ENCODE results near the gene ZNRF3. TPM values are rescaled to one million over a fixed set of nuclear protein-coding genes. Genes with fewer than 3 reads are reported as not detected.

ZNRF3 gene
- polyA plus RNA-seq, 1 donor from 2014 or later, result 2.9 TPM

DNA sequence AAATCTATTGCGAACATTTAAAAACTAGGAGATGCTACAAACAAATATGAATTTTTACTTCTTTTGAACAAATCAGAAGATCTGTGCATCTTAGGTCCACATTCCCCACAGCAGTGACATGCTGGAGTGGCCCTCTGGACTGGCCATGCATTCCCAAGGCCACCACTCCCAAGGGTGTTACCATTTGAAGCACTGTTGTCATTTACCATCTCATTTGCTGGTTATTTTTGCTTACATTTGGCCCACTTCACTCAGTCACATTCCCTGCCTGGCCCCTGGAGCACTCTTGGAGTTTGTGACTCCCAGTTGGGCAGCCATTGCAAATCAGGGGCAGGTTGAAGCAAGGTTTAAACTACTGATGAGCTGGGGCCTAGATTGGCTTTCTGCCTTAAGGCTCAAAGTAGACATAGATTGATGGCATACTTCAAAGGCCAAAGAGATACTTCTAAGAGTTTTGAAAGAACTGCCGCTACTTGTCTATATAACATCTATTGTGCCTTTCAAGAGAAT lies 8.5 kb upstream of the ZNRF3 start:
- no peaks in the 10 kb centered on the region for H3K36me3 ChIP-seq (ENCODE audit: insufficient read depth, low read length)
- no peaks in the 10 kb centered on the region for H4K20me1 ChIP-seq (ENCODE audit: insufficient read depth)
- no peak overlapping the region for H3K9ac ChIP-seq (ENCODE audit: low read length)
- no peaks in the 10 kb centered on the region for H3K9me2 ChIP-seq (ENCODE audit: insufficient read depth, low read length)
- no peaks in the 10 kb centered on the region for H3K79me2 ChIP-seq (replicated peaks; ENCODE audit: insufficient read depth, low read length)
- H3K9me3 ChIP-seq (ENCODE audit: low read length), result no peaks in the 10 kb centered on the region
- H3F3A ChIP-seq (ENCODE audit: insufficient read depth, low read length, poor library complexity, severe bottlenecking), result no peaks in the 10 kb centered on the region
- H3K27ac ChIP-seq (ENCODE audit: low read length), result no peak overlapping the region
- no peaks in the 10 kb centered on the region for H3K27me3 ChIP-seq (ENCODE audit: insufficient read depth, low read depth, low read length)
- no peak overlapping the region for H2AFZ ChIP-seq (ENCODE audit: low read depth, low read length)
- H3K4me3 ChIP-seq (ENCODE audit: low read length), result no peak overlapping the region
- no peak overlapping the region for H3K4me2 ChIP-seq (ENCODE audit: low read length)
- TF ChIP-seq MXI1 (conservative IDR thresholded peaks at IDR 0.05; ENCODE audit: poor library complexity, severe bottlenecking) (no peak), POLR2AphosphoS5 (IDR thresholded peaks at IDR 0.05) (no peak), EZH2 (IDR thresholded peaks at IDR 0.05; ENCODE audit: borderline replicate concordance, insufficient read depth, low read length, poor library complexity, severe bottlenecking) (no peak), RAD21 (conservative IDR thresholded peaks at IDR 0.05) (no peak), SMC3 (conservative IDR thresholded peaks at IDR 0.05; ENCODE audit: poor library complexity) (no peak), TAF1 (IDR thresholded peaks at IDR 0.05; ENCODE audit: low read depth) (no peak), EP300 (conservative IDR thresholded peaks at IDR 0.05; ENCODE audit: poor library complexity, severe bottlenecking) (no peak)
- TF ChIP-seq, protein P1, sequence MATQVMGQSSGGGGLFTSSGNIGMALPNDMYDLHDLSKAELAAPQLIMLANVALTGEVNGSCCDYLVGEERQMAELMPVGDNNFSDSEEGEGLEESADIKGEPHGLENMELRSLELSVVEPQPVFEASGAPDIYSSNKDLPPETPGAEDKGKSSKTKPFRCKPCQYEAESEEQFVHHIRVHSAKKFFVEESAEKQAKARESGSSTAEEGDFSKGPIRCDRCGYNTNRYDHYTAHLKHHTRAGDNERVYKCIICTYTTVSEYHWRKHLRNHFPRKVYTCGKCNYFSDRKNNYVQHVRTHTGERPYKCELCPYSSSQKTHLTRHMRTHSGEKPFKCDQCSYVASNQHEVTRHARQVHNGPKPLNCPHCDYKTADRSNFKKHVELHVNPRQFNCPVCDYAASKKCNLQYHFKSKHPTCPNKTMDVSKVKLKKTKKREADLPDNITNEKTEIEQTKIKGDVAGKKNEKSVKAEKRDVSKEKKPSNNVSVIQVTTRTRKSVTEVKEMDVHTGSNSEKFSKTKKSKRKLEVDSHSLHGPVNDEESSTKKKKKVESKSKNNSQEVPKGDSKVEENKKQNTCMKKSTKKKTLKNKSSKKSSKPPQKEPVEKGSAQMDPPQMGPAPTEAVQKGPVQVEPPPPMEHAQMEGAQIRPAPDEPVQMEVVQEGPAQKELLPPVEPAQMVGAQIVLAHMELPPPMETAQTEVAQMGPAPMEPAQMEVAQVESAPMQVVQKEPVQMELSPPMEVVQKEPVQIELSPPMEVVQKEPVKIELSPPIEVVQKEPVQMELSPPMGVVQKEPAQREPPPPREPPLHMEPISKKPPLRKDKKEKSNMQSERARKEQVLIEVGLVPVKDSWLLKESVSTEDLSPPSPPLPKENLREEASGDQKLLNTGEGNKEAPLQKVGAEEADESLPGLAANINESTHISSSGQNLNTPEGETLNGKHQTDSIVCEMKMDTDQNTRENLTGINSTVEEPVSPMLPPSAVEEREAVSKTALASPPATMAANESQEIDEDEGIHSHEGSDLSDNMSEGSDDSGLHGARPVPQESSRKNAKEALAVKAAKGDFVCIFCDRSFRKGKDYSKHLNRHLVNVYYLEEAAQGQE (IDR thresholded peaks at IDR 0.05; ENCODE audit: borderline replicate concordance), result no peak
- TF ChIP-seq, protein P2, sequence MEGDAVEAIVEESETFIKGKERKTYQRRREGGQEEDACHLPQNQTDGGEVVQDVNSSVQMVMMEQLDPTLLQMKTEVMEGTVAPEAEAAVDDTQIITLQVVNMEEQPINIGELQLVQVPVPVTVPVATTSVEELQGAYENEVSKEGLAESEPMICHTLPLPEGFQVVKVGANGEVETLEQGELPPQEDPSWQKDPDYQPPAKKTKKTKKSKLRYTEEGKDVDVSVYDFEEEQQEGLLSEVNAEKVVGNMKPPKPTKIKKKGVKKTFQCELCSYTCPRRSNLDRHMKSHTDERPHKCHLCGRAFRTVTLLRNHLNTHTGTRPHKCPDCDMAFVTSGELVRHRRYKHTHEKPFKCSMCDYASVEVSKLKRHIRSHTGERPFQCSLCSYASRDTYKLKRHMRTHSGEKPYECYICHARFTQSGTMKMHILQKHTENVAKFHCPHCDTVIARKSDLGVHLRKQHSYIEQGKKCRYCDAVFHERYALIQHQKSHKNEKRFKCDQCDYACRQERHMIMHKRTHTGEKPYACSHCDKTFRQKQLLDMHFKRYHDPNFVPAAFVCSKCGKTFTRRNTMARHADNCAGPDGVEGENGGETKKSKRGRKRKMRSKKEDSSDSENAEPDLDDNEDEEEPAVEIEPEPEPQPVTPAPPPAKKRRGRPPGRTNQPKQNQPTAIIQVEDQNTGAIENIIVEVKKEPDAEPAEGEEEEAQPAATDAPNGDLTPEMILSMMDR (IDR thresholded peaks at IDR 0.05; ENCODE audit: poor library complexity, severe bottlenecking), result no peak

DNA sequence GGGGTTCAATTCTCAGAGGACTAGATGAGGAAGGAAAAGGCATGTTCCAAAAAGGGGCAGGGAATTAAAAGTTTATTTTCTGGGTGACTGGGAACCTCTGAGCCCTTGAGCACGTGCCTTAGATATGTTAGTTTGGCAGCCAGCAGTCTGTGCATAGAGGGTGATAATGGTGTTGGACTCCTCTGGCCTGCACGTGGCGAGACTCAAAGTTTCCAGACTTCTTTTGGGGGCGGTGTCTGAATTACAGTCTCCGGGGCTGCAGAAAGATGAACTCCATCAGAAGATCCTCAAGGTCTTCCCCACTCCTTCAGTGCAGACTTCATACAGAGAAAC lies 861 bp upstream of the ZNRF3 start:
- H3K36me3 ChIP-seq (ENCODE audit: insufficient read depth, low read length), result no peaks in the 10 kb centered on the region
- no peaks in the 10 kb centered on the region for H3K9me3 ChIP-seq (ENCODE audit: low read length)
- no peaks in the 10 kb centered on the region for H3K27me3 ChIP-seq (ENCODE audit: insufficient read depth, low read depth, low read length)
- TF ChIP-seq, protein P1 (IDR thresholded peaks at IDR 0.05; ENCODE audit: borderline replicate concordance), result no peak
- TF ChIP-seq EZH2 (IDR thresholded peaks at IDR 0.05; ENCODE audit: borderline replicate concordance, insufficient read depth, low read length, poor library complexity, severe bottlenecking) (no peak), POLR2AphosphoS5 (IDR thresholded peaks at IDR 0.05) (no peak), MXI1 (conservative IDR thresholded peaks at IDR 0.05; ENCODE audit: poor library complexity, severe bottlenecking) (peak; percentile 15), EP300 (conservative IDR thresholded peaks at IDR 0.05; ENCODE audit: poor library complexity, severe bottlenecking) (no peak), RAD21 (conservative IDR thresholded peaks at IDR 0.05) (no peak)
- TF ChIP-seq, protein P2 (IDR thresholded peaks at IDR 0.05; ENCODE audit: poor library complexity, severe bottlenecking), result no peak
- H4K20me1 ChIP-seq (ENCODE audit: insufficient read depth), result peaks cover 3% of the 10 kb centered on the region
- H3F3A ChIP-seq (ENCODE audit: insufficient read depth, low read length, poor library complexity, severe bottlenecking), result no peaks in the 10 kb centered on the region
- H2AFZ ChIP-seq (ENCODE audit: low read depth, low read length), result peak overlapping the region; percentile 49
- no peaks in the 10 kb centered on the region for H3K9me2 ChIP-seq (ENCODE audit: insufficient read depth, low read length)
- H3K27ac ChIP-seq (ENCODE audit: low read length), result no peak overlapping the region
- H3K9ac ChIP-seq (ENCODE audit: low read length), result no peak overlapping the region
- H3K4me2 ChIP-seq (ENCODE audit: low read length), result no peak overlapping the region
- H3K4me3 ChIP-seq (ENCODE audit: low read length), result peak overlapping the region; percentile 66
- peaks cover 9% of the 10 kb centered on the region for H3K79me2 ChIP-seq (replicated peaks; ENCODE audit: insufficient read depth, low read length)
